A673 (cell line): ENCODE measurements around the gene UGT1A8. TPM values are rescaled to one million over a fixed set of nuclear protein-coding genes. Genes with fewer than 3 reads are reported as not detected.

ENCODE experiments used
- BruUV-seq: library from RNA; stranded (reverse); fragments of 400-500 nt; replicated peaks from 2 replicates; lab custom pipeline; 2021; lab: Mats Ljungman, UMichigan
- CTCF ChIA-PET: fragments of 300-600 bp; sonication (Branson Sonifier 250); formaldehyde crosslinking; loops from one replicate; lab custom pipeline; 2022; ENCODE audit warnings: antibody characterized with exemption; lab: Charles Lee
- POLR2A ChIA-PET: fragments of 300-600 bp; sonication (Branson Sonifier 250); formaldehyde crosslinking; loops from one replicate; lab custom pipeline; 2022; ENCODE audit warnings: antibody characterized with exemption; ENCODE audit not compliant: low non-redundant PET; lab: Charles Lee
- DNase-seq: peaks from one replicate; pipeline ENCODE4 v3.0.0-alpha.2; 2015; ENCODE audit warnings: low spot score
- H3K27ac ChIP-seq: fragments of 200-600 bp; sonication (generic); 2 replicates; pipeline ENCODE4 v1.5.1; 2016; ENCODE audit warnings: mixed run types, low read depth, mild to moderate bottlenecking, mixed read lengths, antibody characterized with exemption, low read length; ENCODE audit not compliant: poor library complexity, severe bottlenecking
- H3K27me3 ChIP-seq: fragments of 200-600 bp; sonication (generic); replicated peaks from 2 replicates; pipeline ENCODE4 v1.6.1; 2017; ENCODE audit warnings: mixed run types, low read depth, mild to moderate bottlenecking, mixed read lengths, antibody characterized with exemption, low read length; ENCODE audit not compliant: insufficient read depth, poor library complexity
- H3K36me3 ChIP-seq: fragments of 200-600 bp; sonication (generic); 2 replicates; pipeline ENCODE4 v1.6.1; 2016; ENCODE audit warnings: mixed run types, mild to moderate bottlenecking, mixed read lengths, antibody characterized with exemption, low read length; ENCODE audit not compliant: insufficient read depth, poor library complexity, severe bottlenecking
- H3K4me1 ChIP-seq: fragments of 200-600 bp; sonication (generic); 2 replicates; pipeline ENCODE4 v1.6.1; 2017; ENCODE audit warnings: mixed run types, mild to moderate bottlenecking, mixed read lengths, antibody characterized with exemption, low read length; ENCODE audit not compliant: insufficient read depth, poor library complexity, severe bottlenecking
- H3K4me3 ChIP-seq: fragments of 200-600 bp; sonication (generic); 2 replicates; pipeline ENCODE4 v1.5.1; 2016; ENCODE audit warnings: low read depth, mixed run types, mild to moderate bottlenecking, mixed read lengths, low read length; ENCODE audit not compliant: poor library complexity, severe bottlenecking
- H3K9me3 ChIP-seq: fragments of 200-600 bp; sonication (generic); 2 replicates; pipeline ENCODE4 v1.6.1; 2016; ENCODE audit warnings: mixed run types, low read depth, mild to moderate bottlenecking, mixed read lengths, antibody characterized with exemption, low read length; ENCODE audit not compliant: poor library complexity, severe bottlenecking
- EZH2 ChIP-seq: fragments of 200-600 bp; sonication (generic); IDR thresholded peaks from 2 replicates; pipeline ENCODE4 v1.6.1; 2017; ENCODE audit warnings: borderline replicate concordance, low read depth, mild to moderate bottlenecking, mixed read lengths, antibody characterized with exemption, low read length; ENCODE audit not compliant: poor library complexity, severe bottlenecking
- intact Hi-C: fragments of 100-400 bp; cut with micrococcal nuclease; formaldehyde crosslinking; loops from one replicate; pipeline ENCODE4 v1.10.0; 2022; ENCODE audit not compliant: unreplicated experiment
- total RNA-seq: library from RNA; stranded (reverse); gene quantifications from 2 replicates; pipeline ENCODE4 v1.2.3, GENCODE V29; 2021
- TF ChIP-seq, protein P1 (sequence below): fragments of 300-800, 200-600 bp; sonication (generic); conservative IDR thresholded peaks from 2 replicates; pipeline ENCODE4 v1.5.1; 2017; ENCODE audit warnings: low read depth, mild to moderate bottlenecking, antibody characterized with exemption, low read length, moderate library complexity, mixed read lengths

Gene UGT1A8
- total RNA-seq, 1 experiment from 2014 or later = not detected

- intact Hi-C loops = no loop called here
- Histone ChIP-seq H3K36me3 (no peaks in the 10 kb centered on the region), H3K4me1 (peaks cover 16% of the 10 kb centered on the region), H3K9me3 (no peaks in the 10 kb centered on the region), H3K27ac (no peak overlapping the region), H3K27me3 (no peaks in the 10 kb centered on the region), H3K4me3 (no peak overlapping the region)
- DNase-seq = peak; percentile 25
- TF ChIP-seq EZH2 = no peak
- TF ChIP-seq, protein P1, sequence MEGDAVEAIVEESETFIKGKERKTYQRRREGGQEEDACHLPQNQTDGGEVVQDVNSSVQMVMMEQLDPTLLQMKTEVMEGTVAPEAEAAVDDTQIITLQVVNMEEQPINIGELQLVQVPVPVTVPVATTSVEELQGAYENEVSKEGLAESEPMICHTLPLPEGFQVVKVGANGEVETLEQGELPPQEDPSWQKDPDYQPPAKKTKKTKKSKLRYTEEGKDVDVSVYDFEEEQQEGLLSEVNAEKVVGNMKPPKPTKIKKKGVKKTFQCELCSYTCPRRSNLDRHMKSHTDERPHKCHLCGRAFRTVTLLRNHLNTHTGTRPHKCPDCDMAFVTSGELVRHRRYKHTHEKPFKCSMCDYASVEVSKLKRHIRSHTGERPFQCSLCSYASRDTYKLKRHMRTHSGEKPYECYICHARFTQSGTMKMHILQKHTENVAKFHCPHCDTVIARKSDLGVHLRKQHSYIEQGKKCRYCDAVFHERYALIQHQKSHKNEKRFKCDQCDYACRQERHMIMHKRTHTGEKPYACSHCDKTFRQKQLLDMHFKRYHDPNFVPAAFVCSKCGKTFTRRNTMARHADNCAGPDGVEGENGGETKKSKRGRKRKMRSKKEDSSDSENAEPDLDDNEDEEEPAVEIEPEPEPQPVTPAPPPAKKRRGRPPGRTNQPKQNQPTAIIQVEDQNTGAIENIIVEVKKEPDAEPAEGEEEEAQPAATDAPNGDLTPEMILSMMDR = no peak
- POLR2A ChIA-PET = no interaction called here
- CTCF ChIA-PET = no interaction called here
- BruUV-seq = no TSS peak
These were observed 91.5 kb downstream of the UGT1A8 start for GRCh38 chr2:233708942-233709341.

DNA sequence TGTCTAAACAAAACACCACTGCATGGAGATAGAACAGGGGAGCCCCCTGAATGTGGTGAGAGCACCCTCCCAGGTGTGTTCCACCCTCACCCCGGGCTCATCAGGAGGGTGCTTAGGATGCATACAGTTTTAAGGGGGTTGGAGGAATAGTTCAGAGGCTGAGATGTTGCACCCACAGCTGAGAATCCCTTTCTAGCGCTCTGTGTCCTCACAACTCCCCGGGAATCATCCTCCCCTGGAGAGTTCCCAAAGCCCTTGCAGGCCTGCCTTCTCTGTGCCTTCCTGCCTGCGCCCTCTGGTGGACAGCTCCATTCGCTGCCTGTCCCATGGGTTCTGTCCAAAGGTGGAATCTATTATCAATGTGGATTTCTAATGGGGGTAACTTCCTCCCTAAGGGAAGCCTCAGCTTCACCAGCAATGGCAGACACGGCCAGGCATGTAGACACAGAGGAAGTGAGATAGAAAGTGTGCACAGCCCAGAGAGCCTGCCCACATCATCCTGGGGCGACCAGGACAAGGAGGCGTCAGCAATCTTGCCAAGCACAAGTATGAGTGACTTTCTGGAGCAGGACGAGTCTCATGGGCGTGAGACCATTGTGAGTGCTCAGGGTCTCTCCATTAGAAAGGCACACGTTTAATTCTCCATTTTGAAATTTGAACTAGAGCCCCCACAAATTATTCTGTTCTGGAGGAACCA lies 94.0 kb downstream of the UGT1A8 start:
- intact Hi-C loops = loop anchor here (1.0 kb wide), 1 partner anchor 262 kb away; no protein-coding TSS in a partner anchor
- POLR2A ChIA-PET = no interaction called here

DNA sequence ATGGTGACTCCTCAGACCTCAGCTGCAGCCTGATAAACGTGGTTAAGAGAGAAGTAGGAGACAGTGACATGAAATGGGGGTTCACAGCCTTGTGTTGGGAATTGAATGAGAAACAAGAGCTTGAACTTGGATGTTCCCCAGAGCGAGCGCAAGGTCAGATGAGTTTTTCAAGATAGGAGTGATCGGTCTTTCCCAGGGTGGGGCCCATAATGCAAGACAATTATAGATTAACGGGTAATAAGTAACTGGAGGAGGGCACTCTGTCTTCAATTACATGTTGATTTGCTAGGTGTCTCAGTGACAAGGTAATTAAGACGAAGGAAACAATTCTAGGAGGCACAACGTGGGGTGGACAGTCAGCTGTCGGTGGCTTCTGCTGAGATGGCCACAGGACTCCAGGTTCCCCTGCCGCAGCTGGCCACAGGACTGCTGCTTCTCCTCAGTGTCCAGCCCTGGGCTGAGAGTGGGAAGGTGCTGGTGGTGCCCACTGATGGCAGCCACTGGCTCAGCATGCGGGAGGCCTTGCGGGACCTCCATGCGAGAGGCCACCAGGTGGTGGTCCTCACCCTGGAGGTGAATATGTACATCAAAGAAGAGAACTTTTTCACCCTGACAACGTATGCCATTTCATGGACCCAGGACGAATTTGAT lies 95.3 kb downstream of the UGT1A8 start, which contains the start of gene UGT1A5:
TSS of gene UGT1A5 (plus strand) at position 297 of the 651 bp plus-strand sequence. CDS start at position 382, 85 bp downstream.
- no peaks in the 10 kb centered on the region for H3K9me3 ChIP-seq
- no TSS peak for BruUV-seq
- POLR2A ChIA-PET = no interaction called here
- no peak for DNase-seq
- intact Hi-C loops = no loop called here
- H3K27me3 ChIP-seq = no peaks in the 10 kb centered on the region
- TF ChIP-seq, protein P1 = no peak
- TF ChIP-seq EZH2 = no peak
- CTCF ChIA-PET = interaction anchor here (1.1 kb wide), 1 partner anchor 264 kb away, joined by 4 read pairs; no protein-coding TSS in a partner anchor
- peaks cover 16% of the 10 kb centered on the region for H3K4me1 ChIP-seq
- no peak within 1 kb of the TSS for H3K27ac ChIP-seq
- no peaks in the 10 kb centered on the region for H3K36me3 ChIP-seq
- H3K4me3 ChIP-seq = no peak within 1 kb of the TSS

More for the DNA sequence above, 94.0 kb downstream of the UGT1A8 start:
- Histone ChIP-seq H3K4me1 (peaks cover 16% of the 10 kb centered on the region), H3K27ac (no peak overlapping the region), H3K27me3 (no peaks in the 10 kb centered on the region), H3K4me3 (no peak overlapping the region), H3K9me3 (no peaks in the 10 kb centered on the region), H3K36me3 (no peaks in the 10 kb centered on the region)
- CTCF ChIA-PET = interaction anchor here (1.1 kb wide), 1 partner anchor 262 kb away, joined by 4 read pairs; no protein-coding TSS in a partner anchor
- BruUV-seq = no TSS peak
- DNase-seq = peak; percentile 90
- TF ChIP-seq, protein P1 = peak; percentile 98
- TF ChIP-seq EZH2 = no peak
